ENCODE measurements around the gene CRACR2A. TPM values are rescaled to one million over a fixed set of nuclear protein-coding genes. Genes with fewer than 3 reads are reported as not detected.

CRACR2A gene
- total RNA-seq, 1 experiment from 2014 or later = 0.92 TPM

DNA sequence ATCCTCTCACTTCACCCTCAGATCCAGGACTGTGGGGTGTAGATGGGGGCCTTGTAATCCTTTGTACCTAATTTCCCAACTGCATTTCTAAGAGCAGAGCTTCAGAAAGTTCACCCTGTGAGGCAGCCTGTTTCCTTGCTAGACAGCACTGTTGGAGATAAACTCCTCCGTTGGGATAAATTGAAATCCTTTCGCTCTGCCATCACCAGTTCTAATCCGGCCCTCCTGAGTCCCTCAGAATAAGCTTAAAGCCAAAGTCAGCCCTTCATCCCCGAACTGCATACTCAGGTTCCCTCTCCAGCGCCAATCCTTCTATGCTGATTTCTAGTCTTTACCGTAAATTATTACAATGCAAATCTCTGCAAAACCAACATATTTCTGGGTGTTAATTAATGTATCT, 147.2 kb downstream of the CRACR2A start:
- in situ Hi-C loops (cut with HindIII; ENCODE audit: low pct_unique_long_range_greater_than_20kb, low sequenced_read_pairs) (no loop called here), intact Hi-C loops (cut with micrococcal nuclease; ENCODE audit: unreplicated experiment) (no loop called here)
- Histone ChIP-seq H3K27me3 (ENCODE audit: control insufficient read depth, insufficient read depth, low read length) (peaks cover 6% of the 10 kb centered on the region; the same call in 1 of the 2 replicates), H3K4me1 (ENCODE audit: control insufficient read depth, insufficient read depth, low read length) (no peaks in the 10 kb centered on the region), H3K4me3 (ENCODE audit: low read depth in 2 of 2, low read length in 2 of 2) (no peak overlapping the region), H3K9me3 (ENCODE audit: control insufficient read depth, insufficient read depth, low read depth, low read length) (no peaks in the 10 kb centered on the region), H3K27ac (ENCODE audit: low read length) (no peak overlapping the region), H3K36me3 (ENCODE audit: control insufficient read depth, insufficient read depth, low read length) (no peaks in the 10 kb centered on the region)
- CTCF ChIA-PET = no interaction called here
- POLR2A ChIA-PET = no interaction called here
- ATAC-seq (no peak), DNase-seq (ENCODE audit: low read depth, low spot score) (no peak)
- BruUV-seq (replicated peaks) = no TSS peak
- TF ChIP-seq SIN3A (IDR thresholded peaks at IDR 0.05; ENCODE audit: borderline replicate concordance, insufficient read depth, low read depth, low read length) (no peak), REST (IDR thresholded peaks at IDR 0.05; ENCODE audit: insufficient read depth in 1 of 2, low read depth in 2 of 2, low read length in 1 of 2) (no peak), POLR2AphosphoS5 (IDR thresholded peaks at IDR 0.05; ENCODE audit: low read depth, low read length) (no peak), TCF7L2 (IDR thresholded peaks at IDR 0.05; ENCODE audit: low read depth, low read length) (no peak)
- TF ChIP-seq, protein P1, sequence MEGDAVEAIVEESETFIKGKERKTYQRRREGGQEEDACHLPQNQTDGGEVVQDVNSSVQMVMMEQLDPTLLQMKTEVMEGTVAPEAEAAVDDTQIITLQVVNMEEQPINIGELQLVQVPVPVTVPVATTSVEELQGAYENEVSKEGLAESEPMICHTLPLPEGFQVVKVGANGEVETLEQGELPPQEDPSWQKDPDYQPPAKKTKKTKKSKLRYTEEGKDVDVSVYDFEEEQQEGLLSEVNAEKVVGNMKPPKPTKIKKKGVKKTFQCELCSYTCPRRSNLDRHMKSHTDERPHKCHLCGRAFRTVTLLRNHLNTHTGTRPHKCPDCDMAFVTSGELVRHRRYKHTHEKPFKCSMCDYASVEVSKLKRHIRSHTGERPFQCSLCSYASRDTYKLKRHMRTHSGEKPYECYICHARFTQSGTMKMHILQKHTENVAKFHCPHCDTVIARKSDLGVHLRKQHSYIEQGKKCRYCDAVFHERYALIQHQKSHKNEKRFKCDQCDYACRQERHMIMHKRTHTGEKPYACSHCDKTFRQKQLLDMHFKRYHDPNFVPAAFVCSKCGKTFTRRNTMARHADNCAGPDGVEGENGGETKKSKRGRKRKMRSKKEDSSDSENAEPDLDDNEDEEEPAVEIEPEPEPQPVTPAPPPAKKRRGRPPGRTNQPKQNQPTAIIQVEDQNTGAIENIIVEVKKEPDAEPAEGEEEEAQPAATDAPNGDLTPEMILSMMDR (IDR thresholded peaks at IDR 0.05) = no peak

GRCh38 chr12:3604748-3605586, 147.9 kb downstream of the CRACR2A start:
- DNase-seq (ENCODE audit: low read depth, low spot score) (no peak), ATAC-seq (no peak)
- peaks cover 6% of the 10 kb centered on the region; the same call in 1 of the 2 replicates for H3K27me3 ChIP-seq (ENCODE audit: control insufficient read depth, insufficient read depth, low read length)
- in situ Hi-C loops (cut with HindIII; ENCODE audit: low pct_unique_long_range_greater_than_20kb, low sequenced_read_pairs) (no loop called here), intact Hi-C loops (cut with micrococcal nuclease; ENCODE audit: unreplicated experiment) (no loop called here)
- CTCF ChIA-PET = no interaction called here
- no peaks in the 10 kb centered on the region for H3K4me1 ChIP-seq (ENCODE audit: control insufficient read depth, insufficient read depth, low read length)
- H3K36me3 ChIP-seq (ENCODE audit: control insufficient read depth, insufficient read depth, low read length) = no peaks in the 10 kb centered on the region
- H3K9me3 ChIP-seq (ENCODE audit: control insufficient read depth, insufficient read depth, low read depth, low read length) = no peaks in the 10 kb centered on the region
- POLR2A ChIA-PET = no interaction called here
- TF ChIP-seq TCF7L2 (IDR thresholded peaks at IDR 0.05; ENCODE audit: low read depth, low read length) (no peak), REST (IDR thresholded peaks at IDR 0.05; ENCODE audit: insufficient read depth in 1 of 2, low read depth in 2 of 2, low read length in 1 of 2) (no peak), SIN3A (IDR thresholded peaks at IDR 0.05; ENCODE audit: borderline replicate concordance, insufficient read depth, low read depth, low read length) (no peak), POLR2AphosphoS5 (IDR thresholded peaks at IDR 0.05; ENCODE audit: low read depth, low read length) (no peak)
- TF ChIP-seq, protein P1 (IDR thresholded peaks at IDR 0.05) = no peak
- H3K4me3 ChIP-seq (ENCODE audit: low read depth in 2 of 2, low read length in 2 of 2) = no peak overlapping the region
- no TSS peak for BruUV-seq (replicated peaks)
- H3K27ac ChIP-seq (ENCODE audit: low read length) = no peak overlapping the region

Data from Panc1 (cell line).